ENCODE data around the gene NCOR1. TPM values are rescaled to one million over a fixed set of nuclear protein-coding genes. Genes with fewer than 3 reads are reported as not detected.
"Not testable (repeated sequence)": the region's sequence is repeated elsewhere in the genome, so short reads cannot be mapped to it uniquely, and the experiment has no call there.

The NCOR1 gene
- total and polyA plus RNA-seq, 2 experiments from 2014 or later = 50.6 to 95.7 TPM

- Histone ChIP-seq H3K9me2 (ENCODE audit: insufficient read depth) (no peaks in the 10 kb centered on the region), H3K79me2 (ENCODE audit: insufficient read depth) (no peaks in the 10 kb centered on the region; the same call in 1 of the 2 replicates), H3K4me3 (no peak overlapping the region), H3F3A (ENCODE audit: insufficient read depth) (no peaks in the 10 kb centered on the region), H3K27ac (no peak overlapping the region), H3K9ac (no peak overlapping the region), H3K36me3 (ENCODE audit: low read depth) (peaks cover 72% of the 10 kb centered on the region), H3K27me3 (replicated peaks; ENCODE audit: insufficient read depth) (no peaks in the 10 kb centered on the region), H2AFZ (no peak overlapping the region), H3K4me2 (ENCODE audit: unreplicated experiment) (no peak overlapping the region), H3K4me1 (ENCODE audit: insufficient read depth) (no peaks in the 10 kb centered on the region), H3K9me3 (ENCODE audit: low read depth) (no peaks in the 10 kb centered on the region), H4K20me1 (ENCODE audit: insufficient read depth) (no peaks in the 10 kb centered on the region)
- DNase-seq = no peak
- WGBS, 2 experiments (ENCODE audit: low coverage in 1 of 2, low lambda C conversion rate in 2 of 2, missing lambda C conversion rate in 2 of 2) = 81 to 82% methylated on average over 2 of the region's 2 CpGs
- in situ Hi-C loops (cut with MboI) = no loop called here
- TF ChIP-seq EZH2phosphoT487 (IDR thresholded peaks at IDR 0.05; ENCODE audit: insufficient read depth, low read depth) (no peak), EZH2 (IDR thresholded peaks at IDR 0.05; ENCODE audit: insufficient read depth, poor library complexity, severe bottlenecking) (no peak)
Observed at GRCh38 chr17:16061631-16062030, 153.7 kb downstream of the NCOR1 start.

DNA sequence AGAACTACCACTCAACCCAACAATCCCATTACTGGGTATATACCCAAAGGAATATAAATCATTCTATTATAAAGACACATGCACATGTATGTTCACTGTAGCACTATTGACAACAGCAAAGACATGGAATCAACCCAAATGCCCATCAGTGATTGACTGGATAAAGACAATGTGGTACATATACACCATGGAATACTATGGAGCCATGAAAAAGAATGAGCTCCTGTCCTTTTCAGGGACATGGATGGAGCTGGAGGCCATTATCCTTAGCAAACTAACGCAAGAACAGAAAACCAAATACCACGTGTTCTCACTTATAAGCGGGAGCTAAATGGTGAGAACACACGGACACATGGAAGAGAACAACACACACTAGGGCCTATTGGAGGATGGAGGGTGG, 160.2 kb downstream of the NCOR1 start:
- H3K4me2 ChIP-seq (ENCODE audit: unreplicated experiment); H3K9me2 ChIP-seq (ENCODE audit: insufficient read depth); H3K9ac ChIP-seq; DNase-seq; H3K27me3 ChIP-seq (replicated peaks; ENCODE audit: insufficient read depth); H3K27ac ChIP-seq; H3K9me3 ChIP-seq (ENCODE audit: low read depth); H3K4me3 ChIP-seq; H3F3A ChIP-seq (ENCODE audit: insufficient read depth); H2AFZ ChIP-seq; in situ Hi-C loops (cut with MboI); H4K20me1 ChIP-seq (ENCODE audit: insufficient read depth); H3K4me1 ChIP-seq (ENCODE audit: insufficient read depth): not testable (repeated sequence)
- 70 to 74% methylated on average over 4 of the region's 4 CpGs for WGBS, 2 experiments (ENCODE audit: low coverage in 1 of 2, low lambda C conversion rate in 2 of 2, missing lambda C conversion rate in 2 of 2)
- Histone ChIP-seq H3K79me2 (ENCODE audit: insufficient read depth) (peaks cover 54% of the 10 kb centered on the region), H3K36me3 (ENCODE audit: low read depth) (peaks cover 44% of the 10 kb centered on the region)

- Histone ChIP-seq H3K36me3 (ENCODE audit: low read depth) (peaks cover 41% of the 10 kb centered on the region), H3F3A (ENCODE audit: insufficient read depth) (peaks cover 7% of the 10 kb centered on the region; the same call in 1 of the 2 replicates), H3K9me3 (ENCODE audit: low read depth) (no peaks in the 10 kb centered on the region), H3K27me3 (replicated peaks; ENCODE audit: insufficient read depth) (no peaks in the 10 kb centered on the region), H3K79me2 (ENCODE audit: insufficient read depth) (peaks cover 73% of the 10 kb centered on the region), H3K4me1 (ENCODE audit: insufficient read depth) (no peaks in the 10 kb centered on the region), H2AFZ (no peak overlapping the region), H3K4me3 (no peak overlapping the region), H3K9ac (no peak overlapping the region), H3K9me2 (ENCODE audit: insufficient read depth) (no peaks in the 10 kb centered on the region), H4K20me1 (ENCODE audit: insufficient read depth) (no peaks in the 10 kb centered on the region), H3K27ac (no peak overlapping the region), H3K4me2 (ENCODE audit: unreplicated experiment) (no peak overlapping the region)
- TF ChIP-seq EZH2phosphoT487 (IDR thresholded peaks at IDR 0.05; ENCODE audit: insufficient read depth, low read depth) (no peak), EZH2 (IDR thresholded peaks at IDR 0.05; ENCODE audit: insufficient read depth, poor library complexity, severe bottlenecking) (no peak)
- in situ Hi-C loops (cut with MboI) = no loop called here
- 81 to 87% methylated on average over 1 of the region's 1 CpG for WGBS, 2 experiments (ENCODE audit: low coverage in 1 of 2, low lambda C conversion rate in 2 of 2, missing lambda C conversion rate in 2 of 2)
- DNase-seq = no peak
Observed at GRCh38 chr17:16052486-16052885, 162.8 kb downstream of the NCOR1 start.

GRCh38 chr17:16050844-16051243, 164.5 kb downstream of the NCOR1 start:
- no peaks in the 10 kb centered on the region for H3K4me1 ChIP-seq (ENCODE audit: insufficient read depth)
- H3K4me3 ChIP-seq = no peak overlapping the region
- no peak for TF ChIP-seq EZH2phosphoT487 (IDR thresholded peaks at IDR 0.05; ENCODE audit: insufficient read depth, low read depth)
- TF ChIP-seq EZH2 (IDR thresholded peaks at IDR 0.05; ENCODE audit: insufficient read depth, poor library complexity, severe bottlenecking) = no peak
- no peak overlapping the region for H3K27ac ChIP-seq
- H3K79me2 ChIP-seq (ENCODE audit: insufficient read depth) = peaks cover 86% of the 10 kb centered on the region
- H4K20me1 ChIP-seq (ENCODE audit: insufficient read depth) = no peaks in the 10 kb centered on the region
- in situ Hi-C loops (cut with MboI) = no loop called here
- no peak overlapping the region for H3K9ac ChIP-seq
- H2AFZ ChIP-seq = no peak overlapping the region
- H3K27me3 ChIP-seq (replicated peaks; ENCODE audit: insufficient read depth) = no peaks in the 10 kb centered on the region
- no peaks in the 10 kb centered on the region for H3K9me3 ChIP-seq (ENCODE audit: low read depth)
- H3K4me2 ChIP-seq (ENCODE audit: unreplicated experiment) = no peak overlapping the region
- peaks cover 40% of the 10 kb centered on the region for H3K36me3 ChIP-seq (ENCODE audit: low read depth)
- peaks cover 7% of the 10 kb centered on the region; the same call in 1 of the 2 replicates for H3F3A ChIP-seq (ENCODE audit: insufficient read depth)
- DNase-seq = no peak
- 97% methylated on average over 6 of the region's 6 CpGs for WGBS, 2 experiments (ENCODE audit: low coverage in 1 of 2, low lambda C conversion rate in 2 of 2, missing lambda C conversion rate in 2 of 2)
- no peaks in the 10 kb centered on the region for H3K9me2 ChIP-seq (ENCODE audit: insufficient read depth)

DNA sequence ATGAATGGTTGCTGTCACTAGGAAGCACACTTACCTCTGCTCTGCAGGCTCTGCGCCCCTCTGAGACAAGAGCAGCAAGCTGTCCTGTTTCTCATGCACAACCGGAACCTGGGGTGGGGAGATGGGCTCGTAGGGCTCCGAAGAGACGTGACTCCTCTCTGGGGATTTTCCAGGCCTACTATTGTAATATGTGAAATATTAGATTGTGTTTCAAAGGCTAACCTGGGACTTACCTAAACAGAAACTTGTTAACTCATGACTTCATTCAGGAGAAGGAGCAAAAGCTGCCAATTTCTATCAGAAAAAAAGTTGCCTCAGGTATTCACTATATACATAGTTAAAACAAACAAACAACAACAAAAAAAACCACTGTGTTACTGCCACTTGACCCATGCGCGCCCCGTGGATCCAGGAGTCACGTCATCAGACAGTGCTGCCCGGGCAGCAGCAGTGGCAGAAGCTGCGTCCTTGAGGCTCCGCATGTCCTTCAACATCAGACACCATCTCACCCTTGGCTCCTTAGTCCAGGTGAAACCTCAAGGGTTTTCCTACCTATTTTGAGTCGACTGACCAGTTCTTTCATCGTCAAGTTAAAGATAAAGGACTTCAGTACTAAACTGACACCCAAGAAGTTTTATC, 166.4 kb downstream of the NCOR1 start:
- Histone ChIP-seq H3K9me3 (ENCODE audit: low read depth) (no peaks in the 10 kb centered on the region), H3F3A (ENCODE audit: insufficient read depth) (peaks cover 7% of the 10 kb centered on the region; the same call in 1 of the 2 replicates), H3K4me1 (ENCODE audit: insufficient read depth) (no peaks in the 10 kb centered on the region), H3K4me3 (no peak overlapping the region), H2AFZ (no peak overlapping the region), H3K79me2 (ENCODE audit: insufficient read depth) (peaks cover 71% of the 10 kb centered on the region), H3K9ac (no peak overlapping the region), H3K9me2 (ENCODE audit: insufficient read depth) (no peaks in the 10 kb centered on the region), H3K27me3 (replicated peaks; ENCODE audit: insufficient read depth) (no peaks in the 10 kb centered on the region), H4K20me1 (ENCODE audit: insufficient read depth) (no peaks in the 10 kb centered on the region), H3K36me3 (ENCODE audit: low read depth) (peaks cover 37% of the 10 kb centered on the region), H3K27ac (no peak overlapping the region), H3K4me2 (ENCODE audit: unreplicated experiment) (no peak overlapping the region)
- in situ Hi-C loops (cut with MboI) = no loop called here
- TF ChIP-seq EZH2 (IDR thresholded peaks at IDR 0.05; ENCODE audit: insufficient read depth, poor library complexity, severe bottlenecking) = no peak
- no peak for TF ChIP-seq EZH2phosphoT487 (IDR thresholded peaks at IDR 0.05; ENCODE audit: insufficient read depth, low read depth)
- no peak for DNase-seq
- WGBS, 2 experiments (ENCODE audit: low coverage in 1 of 2, low lambda C conversion rate in 2 of 2, missing lambda C conversion rate in 2 of 2) = 87% methylated on average over 14 of the region's 14 CpGs

Data from GM23248 (cell line).